Endothelial cell of umbilical vein (primary cell): ENCODE results near the gene UQCR10. TPM values are rescaled to one million over a fixed set of nuclear protein-coding genes. Genes with fewer than 3 reads are reported as not detected.

ENCODE experiments used
- BruUV-seq: library from RNA; stranded (reverse); fragments of 400-500 nt; replicated peaks from 2 replicates; lab custom pipeline; 2021; lab: Mats Ljungman, UMichigan
- CTCF ChIA-PET: fragments of 300-600, 350-600 bp; sonication (Branson Sonifier 250); formaldehyde crosslinking; loops from one replicate; lab custom pipeline; 2021; ENCODE audit warnings: antibody characterized with exemption, inconsistent platforms; lab: Charles Lee
- POLR2A ChIA-PET: fragments of 300-600, 350-600 bp; sonication (Branson Sonifier 250); formaldehyde crosslinking; loops from one replicate; lab custom pipeline; 2021; ENCODE audit warnings: antibody characterized with exemption, inconsistent platforms; lab: Charles Lee
- DNase-seq: peaks from one replicate; pipeline ENCODE4 v3.0.0-alpha.2; 2011; ENCODE audit warnings: low read depth, low spot score
- FAIRE-seq: peaks from 2 replicates; lab custom pipeline; 2011; peaks lifted over from hg19 to GRCh38; lab: Jason Lieb, UNC
- H2AFZ ChIP-seq: 2 replicates; pipeline ENCODE4 v1.6.0; 2012; ENCODE audit warnings: low read depth, low read length, control low read depth, inconsistent platforms
- H3K27ac ChIP-seq: 2 replicates; pipeline ENCODE4 v1.5.1; 2011; ENCODE audit warnings: low read depth, mild to moderate bottlenecking, control low read depth, low read length, moderate library complexity; ENCODE audit not compliant: insufficient read depth
- H3K27me3 ChIP-seq, 2 experiments: 2 replicates each; pipeline versions ENCODE4 v1.6.0 to v1.6.1; 2011; ENCODE audit warnings: low read length in 2 of 2, mixed read lengths in 1 of 2; ENCODE audit not compliant: control insufficient read depth in 2 of 2, insufficient read depth in 2 of 2
- H3K36me3 ChIP-seq, 2 experiments: 2 replicates in 1 of 2; 3 replicates in 1 of 2; pipeline ENCODE4 v1.5.1; 2011; ENCODE audit warnings: low read length in 2 of 2, mild to moderate bottlenecking in 1 of 2, moderate library complexity in 1 of 2; ENCODE audit not compliant: control insufficient read depth in 2 of 2, insufficient read depth in 2 of 2; ENCODE audit errors: extremely low read depth in 1 of 2
- H3K4me1 ChIP-seq: 3 replicates; pipeline ENCODE4 v1.5.1; 2011; ENCODE audit warnings: mild to moderate bottlenecking, low read length; ENCODE audit not compliant: control insufficient read depth, insufficient read depth; ENCODE audit errors: extremely low read depth
- H3K4me2 ChIP-seq: 2 replicates; pipeline ENCODE4 v1.6.1; 2011; ENCODE audit warnings: low read length, control low read depth, mixed read lengths; ENCODE audit not compliant: insufficient read depth
- H3K4me3 ChIP-seq, 3 experiments: fragments of 200-600 bp in 1 of 3; sonication (generic), shearing (Covaris generic) in 1 of 3; replicated peaks in 1 of 3; 2 replicates each; pipeline ENCODE4 v1.5.1; 2011 to 2016; ENCODE audit warnings: control low read depth in 3 of 3, low read length in 3 of 3, mild to moderate bottlenecking in 2 of 3, inconsistent platforms in 1 of 3, low read depth in 1 of 3, moderate library complexity in 1 of 3; ENCODE audit not compliant: insufficient read depth in 1 of 3
- H3K79me2 ChIP-seq: 2 replicates; pipeline ENCODE4 v1.6.0; 2012; ENCODE audit warnings: low read length, inconsistent platforms; ENCODE audit not compliant: control insufficient read depth, insufficient read depth
- H3K9ac ChIP-seq: replicated peaks from 2 replicates; pipeline ENCODE3; 2011; ENCODE audit warnings: low read length, control low read depth; ENCODE audit not compliant: insufficient read depth; ENCODE audit errors: extremely low read depth
- H3K9me1 ChIP-seq: replicated peaks from 3 replicates; pipeline ENCODE4 v1.6.0; 2011; ENCODE audit warnings: mild to moderate bottlenecking, low read length; ENCODE audit not compliant: control insufficient read depth, insufficient read depth; ENCODE audit errors: extremely low read depth
- H3K9me3 ChIP-seq: replicated peaks from 2 replicates; pipeline ENCODE4 v1.5.1; 2012; ENCODE audit warnings: low read length, inconsistent platforms; ENCODE audit not compliant: control insufficient read depth, insufficient read depth
- H4K20me1 ChIP-seq: replicated peaks from 2 replicates; pipeline ENCODE3; 2011; ENCODE audit warnings: mild to moderate bottlenecking, low read length; ENCODE audit not compliant: control insufficient read depth, insufficient read depth; ENCODE audit errors: extremely low read depth
- EZH2 ChIP-seq: IDR thresholded peaks from 2 replicates; pipeline ENCODE4 v1.6.1; 2012; ENCODE audit warnings: borderline replicate concordance, low read depth, mild to moderate bottlenecking, moderate library complexity, low read length, inconsistent platforms; ENCODE audit not compliant: severe bottlenecking
- FOS ChIP-seq: IDR thresholded peaks from 2 replicates; pipeline ENCODE4 v1.6.1; 2011; ENCODE audit warnings: mild to moderate bottlenecking, low read length, moderate library complexity, borderline replicate concordance; ENCODE audit not compliant: insufficient read depth
- GATA2 ChIP-seq: IDR thresholded peaks from 2 replicates; pipeline ENCODE4 v1.7.0; 2011; ENCODE audit warnings: low read depth, mild to moderate bottlenecking, moderate library complexity, mixed read lengths, low read length; ENCODE audit not compliant: insufficient read length, insufficient read depth
- JUN ChIP-seq: IDR thresholded peaks from 2 replicates; pipeline ENCODE4 v1.6.1; 2011; ENCODE audit warnings: borderline replicate concordance, low read depth; ENCODE audit not compliant: insufficient read length, insufficient read depth
- MYC ChIP-seq: IDR thresholded peaks from one replicate; pipeline ENCODE4 v1.6.1; 2011; ENCODE audit warnings: mild to moderate bottlenecking, low read depth, low read length
- POLR2A ChIP-seq: IDR thresholded peaks from 2 replicates; pipeline ENCODE4 v1.6.1; 2012; ENCODE audit warnings: low read depth, mild to moderate bottlenecking, control low read depth, low read length
- POLR2AphosphoS5 ChIP-seq: IDR thresholded peaks from 2 replicates; pipeline ENCODE4 v1.6.1; 2012; ENCODE audit warnings: low read depth, mild to moderate bottlenecking, control low read depth, low read length, moderate library complexity; ENCODE audit not compliant: insufficient read depth
- dilution Hi-C: fragments of 300-500 bp; cut with MboI; formaldehyde crosslinking; loops from one replicate; pipeline ENCODE4 v1.15.0; 2019; ENCODE audit warnings: low sequenced_read_pairs; ENCODE audit not compliant: extremely low pct_ligation_motif_present
- intact Hi-C: fragments of 100-400 bp; cut with micrococcal nuclease; formaldehyde crosslinking; loops from one replicate; pipeline ENCODE4 v1.10.0; 2022
- polyA plus RNA-seq, 4 experiments: library from polyadenylated mRNA; depleted of rRNA in 3 of 4; stranded (reverse) in 3 of 4; unstranded in 1 of 4; fragments of >200 nt; gene quantifications; 2 replicates each; pipeline versions ENCODE4 v1.2.1 to v1.2.3, GENCODE V29; 2011 to 2012; ENCODE audit warnings: missing spikeins in 1 of 4
- total RNA-seq: library from RNA; stranded (reverse); gene quantifications from 2 replicates; pipeline ENCODE4 v1.2.3, GENCODE V29; 2021
- TF ChIP-seq, protein P1 (sequence below): IDR thresholded peaks from 2 replicates; pipeline ENCODE4 v1.6.1; 2011; ENCODE audit not compliant: insufficient read depth, insufficient read length
- TF ChIP-seq, protein P2 (sequence below), 2 donors: IDR thresholded peaks; 1 replicate in 1 of 2; 2 replicates in 1 of 2; pipeline ENCODE4 v1.5.1; 2011; ENCODE audit warnings: low read length in 2 of 2, mild to moderate bottlenecking in 2 of 2, moderate library complexity in 2 of 2, control low read depth in 1 of 2, inconsistent platforms in 1 of 2, low read depth in 1 of 2; ENCODE audit not compliant: insufficient read depth in 1 of 2; ENCODE audit errors: extremely low read depth in 1 of 2

UQCR10 gene
- total and polyA plus RNA-seq, 2 donors (not counting 3 experiments of a cell fraction or from before 2014, with no cell fraction given) = 96.6 to 196 TPM

DNA sequence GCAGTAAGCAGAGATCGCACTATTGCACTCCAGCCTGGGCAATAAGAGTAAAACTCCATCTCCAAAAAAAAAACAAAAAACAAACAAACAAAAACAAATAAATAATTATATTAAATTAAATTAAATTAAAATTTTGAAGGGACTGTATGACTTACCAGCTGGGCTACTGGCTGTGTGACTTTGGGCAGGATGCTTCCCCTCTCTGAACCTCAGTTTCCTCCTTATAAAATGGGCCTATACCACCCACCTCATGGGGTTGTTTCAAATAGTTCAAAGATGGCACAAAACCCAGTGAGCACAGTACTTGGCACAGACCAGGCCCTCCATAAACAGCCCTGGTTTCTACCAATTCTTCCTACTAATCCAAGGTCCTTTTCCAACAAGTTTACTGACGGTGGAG, 36.0 kb downstream of the UQCR10 start:
- dilution Hi-C loops (no loop called here), intact Hi-C loops (no loop called here)
- H3K27me3 ChIP-seq = no peaks in the 10 kb centered on the region
- H3K27ac ChIP-seq = no peak overlapping the region
- no peak overlapping the region for H3K9ac ChIP-seq
- no peaks in the 10 kb centered on the region for H3K9me3 ChIP-seq
- ChIA-PET POLR2A (no interaction called here), CTCF (interaction anchor here (2.0 kb wide), 1 partner anchor 202 kb away, joined by 7 read pairs; no protein-coding TSS in a partner anchor)
- DNase-seq = no peak
- no peak overlapping the region for H3K4me3 ChIP-seq
- no peak overlapping the region for H2AFZ ChIP-seq
- BruUV-seq = no TSS peak
- H3K36me3 ChIP-seq = peaks cover 0 to 47% of the 10 kb centered on the region in 2 experiments
- H4K20me1 ChIP-seq = no peaks in the 10 kb centered on the region
- TF ChIP-seq POLR2AphosphoS5 = no peak
- no peak for TF ChIP-seq EZH2
- TF ChIP-seq GATA2 = no peak
- TF ChIP-seq, protein P1, sequence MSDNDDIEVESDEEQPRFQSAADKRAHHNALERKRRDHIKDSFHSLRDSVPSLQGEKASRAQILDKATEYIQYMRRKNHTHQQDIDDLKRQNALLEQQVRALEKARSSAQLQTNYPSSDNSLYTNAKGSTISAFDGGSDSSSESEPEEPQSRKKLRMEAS = no peak
- no peak for TF ChIP-seq POLR2A
- no peak for TF ChIP-seq FOS
- TF ChIP-seq, protein P2, sequence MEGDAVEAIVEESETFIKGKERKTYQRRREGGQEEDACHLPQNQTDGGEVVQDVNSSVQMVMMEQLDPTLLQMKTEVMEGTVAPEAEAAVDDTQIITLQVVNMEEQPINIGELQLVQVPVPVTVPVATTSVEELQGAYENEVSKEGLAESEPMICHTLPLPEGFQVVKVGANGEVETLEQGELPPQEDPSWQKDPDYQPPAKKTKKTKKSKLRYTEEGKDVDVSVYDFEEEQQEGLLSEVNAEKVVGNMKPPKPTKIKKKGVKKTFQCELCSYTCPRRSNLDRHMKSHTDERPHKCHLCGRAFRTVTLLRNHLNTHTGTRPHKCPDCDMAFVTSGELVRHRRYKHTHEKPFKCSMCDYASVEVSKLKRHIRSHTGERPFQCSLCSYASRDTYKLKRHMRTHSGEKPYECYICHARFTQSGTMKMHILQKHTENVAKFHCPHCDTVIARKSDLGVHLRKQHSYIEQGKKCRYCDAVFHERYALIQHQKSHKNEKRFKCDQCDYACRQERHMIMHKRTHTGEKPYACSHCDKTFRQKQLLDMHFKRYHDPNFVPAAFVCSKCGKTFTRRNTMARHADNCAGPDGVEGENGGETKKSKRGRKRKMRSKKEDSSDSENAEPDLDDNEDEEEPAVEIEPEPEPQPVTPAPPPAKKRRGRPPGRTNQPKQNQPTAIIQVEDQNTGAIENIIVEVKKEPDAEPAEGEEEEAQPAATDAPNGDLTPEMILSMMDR (IDR thresholded peaks at IDR 0.05; ENCODE audit: extremely low read depth in 1 of 2, insufficient read depth in 1 of 2, low read depth in 1 of 2, low read length in 2 of 2) = no peak
- TF ChIP-seq JUN = no peak
- TF ChIP-seq MYC = no peak
- H3K4me2 ChIP-seq = no peak overlapping the region
- H3K79me2 ChIP-seq = no peaks in the 10 kb centered on the region
- H3K4me1 ChIP-seq = peaks cover 14% of the 10 kb centered on the region
- FAIRE-seq = no peak
- no peaks in the 10 kb centered on the region for H3K9me1 ChIP-seq
